ENCODE results near the gene ITGA5.

DNA sequence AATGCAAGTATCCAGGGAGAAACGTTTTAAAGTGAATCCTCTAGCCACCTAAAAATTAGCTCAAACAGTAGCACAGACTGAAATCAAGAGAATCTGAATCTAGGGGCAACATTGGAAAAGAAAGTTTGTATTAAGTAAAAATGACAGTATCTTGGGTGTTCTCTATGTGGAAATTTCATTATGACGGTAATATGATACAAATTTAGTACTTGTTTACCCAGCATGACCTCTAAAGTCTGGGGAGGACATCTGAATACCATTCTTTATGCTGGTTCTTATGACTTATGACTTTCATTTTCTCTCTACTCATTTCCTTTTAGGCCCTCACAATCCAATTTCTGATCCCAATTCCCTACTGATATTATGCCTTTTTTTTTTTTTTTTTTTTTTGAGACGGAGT is 40.3 kb upstream of the ITGA5 start:
- TF ChIP-seq EZH2 (IDR thresholded peaks at IDR 0.05; ENCODE audit: borderline replicate concordance, low read depth, low read length, severe bottlenecking): no peak
- TF ChIP-seq, protein P1, sequence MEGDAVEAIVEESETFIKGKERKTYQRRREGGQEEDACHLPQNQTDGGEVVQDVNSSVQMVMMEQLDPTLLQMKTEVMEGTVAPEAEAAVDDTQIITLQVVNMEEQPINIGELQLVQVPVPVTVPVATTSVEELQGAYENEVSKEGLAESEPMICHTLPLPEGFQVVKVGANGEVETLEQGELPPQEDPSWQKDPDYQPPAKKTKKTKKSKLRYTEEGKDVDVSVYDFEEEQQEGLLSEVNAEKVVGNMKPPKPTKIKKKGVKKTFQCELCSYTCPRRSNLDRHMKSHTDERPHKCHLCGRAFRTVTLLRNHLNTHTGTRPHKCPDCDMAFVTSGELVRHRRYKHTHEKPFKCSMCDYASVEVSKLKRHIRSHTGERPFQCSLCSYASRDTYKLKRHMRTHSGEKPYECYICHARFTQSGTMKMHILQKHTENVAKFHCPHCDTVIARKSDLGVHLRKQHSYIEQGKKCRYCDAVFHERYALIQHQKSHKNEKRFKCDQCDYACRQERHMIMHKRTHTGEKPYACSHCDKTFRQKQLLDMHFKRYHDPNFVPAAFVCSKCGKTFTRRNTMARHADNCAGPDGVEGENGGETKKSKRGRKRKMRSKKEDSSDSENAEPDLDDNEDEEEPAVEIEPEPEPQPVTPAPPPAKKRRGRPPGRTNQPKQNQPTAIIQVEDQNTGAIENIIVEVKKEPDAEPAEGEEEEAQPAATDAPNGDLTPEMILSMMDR (IDR thresholded peaks at IDR 0.05; ENCODE audit: borderline replicate concordance, extremely low read depth, low read length, poor library complexity, severe bottlenecking): no peak
